T follicular helper cell (primary cell): ENCODE data around the gene UQCRQ.
"Not testable (repeated sequence)": the region's sequence is repeated elsewhere in the genome, so short reads cannot be mapped to it uniquely, and the experiment has no call there.

Experiments used
- DNase-seq: peaks from one replicate; pipeline ENCODE4 v3.0.0-alpha.2; 2020; ENCODE audit warnings: low read depth

Gene UQCRQ

GRCh38 chr5:132832612-132833011 is 33.8 kb upstream of the UQCRQ start:
- DNase-seq, result no peak

- DNase-seq, result no peak
These were observed 32.4 kb upstream of the UQCRQ start for GRCh38 chr5:132834057-132834456.

- no peak for DNase-seq
These were observed 29.6 kb upstream of the UQCRQ start for GRCh38 chr5:132836852-132837251.

GRCh38 chr5:132837868-132838267 is 28.6 kb upstream of the UQCRQ start:
- DNase-seq, result no peak

- no peak for DNase-seq
These were observed 27.7 kb upstream of the UQCRQ start for GRCh38 chr5:132838516-132839282.

- DNase-seq, result no peak
These were observed 26.8 kb upstream of the UQCRQ start for GRCh38 chr5:132839426-132840301.

GRCh38 chr5:132840313-132840712 is 26.1 kb upstream of the UQCRQ start:
- DNase-seq, result no peak

GRCh38 chr5:132840896-132841295 is 25.5 kb upstream of the UQCRQ start:
- no peak for DNase-seq

GRCh38 chr5:132841305-132841704 is 25.1 kb upstream of the UQCRQ start:
- DNase-seq, result no peak

GRCh38 chr5:132848270-132848669 is 18.2 kb upstream of the UQCRQ start:
- DNase-seq, result no peak

GRCh38 chr5:132849347-132849746 is 17.1 kb upstream of the UQCRQ start:
- no peak for DNase-seq

GRCh38 chr5:132850066-132850465 is 16.4 kb upstream of the UQCRQ start:
- DNase-seq, result no peak

- DNase-seq, result no peak
These were observed 13.1 kb upstream of the UQCRQ start for GRCh38 chr5:132853323-132853722.

- no peak for DNase-seq
These were observed 12.7 kb upstream of the UQCRQ start for GRCh38 chr5:132853790-132854189.

- DNase-seq, result no peak
These were observed 12.1 kb upstream of the UQCRQ start for GRCh38 chr5:132854301-132854700.

- not testable (repeated sequence) for DNase-seq
These were observed 11.4 kb upstream of the UQCRQ start for GRCh38 chr5:132854992-132855391.

- DNase-seq, result no peak
These were observed 10.4 kb upstream of the UQCRQ start for GRCh38 chr5:132856011-132856410.

- DNase-seq, result no peak
These were observed 6.5 kb upstream of the UQCRQ start for GRCh38 chr5:132859889-132860437.

GRCh38 chr5:132860742-132861141 is 5.7 kb upstream of the UQCRQ start:
- DNase-seq, result no peak

- no peak for DNase-seq
These were observed 637 bp upstream of the UQCRQ start for GRCh38 chr5:132865668-132866341.

GRCh38 chr5:132867046-132867451 is 607 bp downstream of the UQCRQ start:
- DNase-seq, result no peak

- DNase-seq, result no peak
These were observed 2.3 kb downstream of the UQCRQ start for GRCh38 chr5:132868754-132869153.
